Kidney epithelial cell (primary cell): ENCODE results near the gene NCKAP5. TPM values are rescaled to one million over a fixed set of nuclear protein-coding genes. Genes with fewer than 3 reads are reported as not detected.
A peak's percentile ranks its signal among the peaks of the same experiment; 100 is the strongest.

ENCODE experiments used
- DNase-seq: peaks from one replicate; pipeline ENCODE4 v3.0.0-alpha.2; 2010; ENCODE audit warnings: low read depth
- H3K27me3 ChIP-seq: 2 replicates; pipeline ENCODE4 v1.6.0; 2011; ENCODE audit warnings: low read length; ENCODE audit not compliant: control insufficient read depth, insufficient read depth
- H3K36me3 ChIP-seq: 2 replicates; pipeline ENCODE4 v1.5.1; 2011; ENCODE audit warnings: low read length; ENCODE audit not compliant: control insufficient read depth, insufficient read depth
- H3K4me3 ChIP-seq: 2 replicates; pipeline ENCODE4 v1.5.1; 2011; ENCODE audit warnings: low read depth, mild to moderate bottlenecking, control low read depth, low read length
- CTCF ChIP-seq: IDR thresholded peaks from 2 replicates; pipeline ENCODE4 v1.5.1; 2011; ENCODE audit warnings: mild to moderate bottlenecking, moderate library complexity, low read length, control low read depth, inconsistent platforms; ENCODE audit not compliant: insufficient read depth, poor library complexity, severe bottlenecking
- total RNA-seq: library from RNA; depleted of rRNA; stranded (reverse); fragments of >200 nt; gene quantifications from 2 replicates; pipeline ENCODE4 v1.2.3, GENCODE V29; 2015

The NCKAP5 gene
- total RNA-seq, 1 donor from 2014 or later: 0.33 TPM

GRCh38 chr2:132949108-132949507, 619.2 kb downstream of the NCKAP5 start:
- DNase-seq: no peak
- Histone ChIP-seq H3K27me3 (no peaks in the 10 kb centered on the region), H3K36me3 (no peaks in the 10 kb centered on the region), H3K4me3 (no peak overlapping the region)
- TF ChIP-seq CTCF: no peak

- DNase-seq: no peak
- no peak for TF ChIP-seq CTCF
- no peak overlapping the region for H3K4me3 ChIP-seq
- H3K27me3 ChIP-seq: no peaks in the 10 kb centered on the region
- no peaks in the 10 kb centered on the region for H3K36me3 ChIP-seq
These were observed 620.1 kb downstream of the NCKAP5 start for GRCh38 chr2:132948211-132948610.

- peak; percentile 23 for DNase-seq
- Histone ChIP-seq H3K27me3 (no peaks in the 10 kb centered on the region), H3K36me3 (no peaks in the 10 kb centered on the region), H3K4me3 (no peak overlapping the region)
- no peak for TF ChIP-seq CTCF
These were observed 624.4 kb downstream of the NCKAP5 start for GRCh38 chr2:132943829-132944228.

- Histone ChIP-seq H3K27me3 (no peaks in the 10 kb centered on the region), H3K4me3 (no peak overlapping the region), H3K36me3 (no peaks in the 10 kb centered on the region)
- TF ChIP-seq CTCF: no peak
- no peak for DNase-seq
These were observed 626.8 kb downstream of the NCKAP5 start for GRCh38 chr2:132941296-132942020.

GRCh38 chr2:132937629-132938028, 630.6 kb downstream of the NCKAP5 start:
- no peaks in the 10 kb centered on the region for H3K36me3 ChIP-seq
- no peak overlapping the region for H3K4me3 ChIP-seq
- no peaks in the 10 kb centered on the region for H3K27me3 ChIP-seq
- TF ChIP-seq CTCF: no peak
- no peak for DNase-seq

GRCh38 chr2:132936791-132937190, 631.5 kb downstream of the NCKAP5 start:
- H3K36me3 ChIP-seq: no peaks in the 10 kb centered on the region

More at GRCh38 chr2:132936791-132937190, 631.5 kb downstream of the NCKAP5 start:
- no peak for TF ChIP-seq CTCF
- Histone ChIP-seq H3K4me3 (no peak overlapping the region), H3K27me3 (no peaks in the 10 kb centered on the region)
- no peak for DNase-seq
